Measurements from ENCODE around the gene ABCG5. TPM values are rescaled to one million over a fixed set of nuclear protein-coding genes. Genes with fewer than 3 reads are reported as not detected.
A peak's percentile ranks its signal among the peaks of the same experiment; 100 is the strongest.

Gene ABCG5
- total RNA-seq = not detected
- not detected for polyA plus RNA-seq
- long read RNA-seq, donor 1 = 0 reads
- long read RNA-seq, donor 2 = 0 reads
- long read RNA-seq, donor 3 = 0 reads
- long read RNA-seq, donor 4 = 0 reads

- no peaks in the 10 kb centered on the region for H3K4me1 ChIP-seq (ENCODE audit: control insufficient read depth, insufficient read depth, low read length)
- ATAC-seq (peak in 1 of 2 donors; percentile 36), DNase-seq (no peak)
- H3K4me3 ChIP-seq (ENCODE audit: low read length) = no peak within 1 kb of the TSS
- H3K27me3 ChIP-seq (ENCODE audit: control insufficient read depth, insufficient read depth) = no peaks in the 10 kb centered on the region
- H3K27ac ChIP-seq (ENCODE audit: low read length) = no peak within 1 kb of the TSS
- WGBS = 66% methylated on average over 20 of the region's 20 CpGs
- intact Hi-C loops (cut with DNase I) = no loop called here
- no peaks in the 10 kb centered on the region for H3K9me3 ChIP-seq (ENCODE audit: control insufficient read depth, low read length)
These were observed at the start of gene ABCG5, which contains the start of gene ABCG8 for GRCh38 chr2:43838560-43839267. TSS of gene ABCG5 (minus strand) at chr2:43838839. CDS start at chr2:43838679, 160 bp downstream. TSS of gene ABCG8 (plus strand) at chr2:43838971. CDS start at chr2:43839054, 83 bp downstream.

- H3K4me3 ChIP-seq (ENCODE audit: low read length) = no peak overlapping the region
- no peaks in the 10 kb centered on the region for H3K4me1 ChIP-seq (ENCODE audit: control insufficient read depth, insufficient read depth, low read length)
- no peak overlapping the region for H3K27ac ChIP-seq (ENCODE audit: low read length)
- no peaks in the 10 kb centered on the region for H3K27me3 ChIP-seq (ENCODE audit: control insufficient read depth, insufficient read depth)
- DNase-seq = no peak
- 91% methylated on average over 7 of the region's 7 CpGs for WGBS
- H3K9me3 ChIP-seq (ENCODE audit: control insufficient read depth, low read length) = no peaks in the 10 kb centered on the region
- peak; percentile 18 to 31 for ATAC-seq
- intact Hi-C loops (cut with DNase I) = no loop called here
These were observed 48.5 kb upstream of the ABCG5 start for GRCh38 chr2:43887176-43887575.

DNA sequence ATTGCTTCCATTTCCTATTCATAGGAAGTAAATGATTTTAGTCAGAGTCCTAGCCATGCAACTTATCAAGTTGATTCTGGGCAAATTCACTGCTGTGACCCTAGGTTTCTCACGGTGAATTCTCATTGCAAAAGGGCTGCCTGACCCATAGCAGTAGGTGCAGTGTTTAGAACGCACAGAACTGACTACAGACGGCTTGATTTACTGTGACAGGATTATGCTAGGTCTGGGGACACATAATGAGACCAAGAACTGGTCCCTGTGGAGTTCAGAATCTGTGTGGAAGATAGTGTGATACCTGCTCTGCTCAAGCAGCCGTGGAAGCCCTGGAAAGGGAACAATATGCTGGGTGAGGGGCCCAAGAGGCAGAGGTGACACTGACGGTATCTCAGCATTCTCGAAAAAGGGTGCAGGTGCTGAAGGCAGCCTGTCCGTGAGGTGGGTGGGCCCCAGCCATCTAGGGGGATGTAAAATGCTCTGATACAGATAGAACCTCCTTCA is 46.5 kb upstream of the ABCG5 start:
- Histone ChIP-seq H3K4me3 (ENCODE audit: low read length) (no peak overlapping the region), H3K4me1 (ENCODE audit: control insufficient read depth, insufficient read depth, low read length) (no peaks in the 10 kb centered on the region), H3K27me3 (ENCODE audit: control insufficient read depth, insufficient read depth) (no peaks in the 10 kb centered on the region), H3K9me3 (ENCODE audit: control insufficient read depth, low read length) (no peaks in the 10 kb centered on the region), H3K27ac (ENCODE audit: low read length) (no peak overlapping the region)
- no peak for ATAC-seq
- WGBS = 86% methylated on average over 7 of the region's 7 CpGs
- intact Hi-C loops (cut with DNase I) = no loop called here
- DNase-seq = no peak

- no peaks in the 10 kb centered on the region for H3K4me1 ChIP-seq (ENCODE audit: control insufficient read depth, insufficient read depth, low read length)
- no peaks in the 10 kb centered on the region for H3K9me3 ChIP-seq (ENCODE audit: control insufficient read depth, low read length)
- DNase-seq (no peak), ATAC-seq (no peak)
- intact Hi-C loops (cut with DNase I) = no loop called here
- WGBS = 93% methylated on average over 5 of the region's 5 CpGs
- H3K27me3 ChIP-seq (ENCODE audit: control insufficient read depth, insufficient read depth) = no peaks in the 10 kb centered on the region
- no peak overlapping the region for H3K4me3 ChIP-seq (ENCODE audit: low read length)
- H3K27ac ChIP-seq (ENCODE audit: low read length) = no peak overlapping the region
These were observed 46.0 kb upstream of the ABCG5 start for GRCh38 chr2:43884689-43885088.

GRCh38 chr2:43882312-43882711 is 43.7 kb upstream of the ABCG5 start:
- DNase-seq (no peak), ATAC-seq (no peak)
- intact Hi-C loops (cut with DNase I) = no loop called here
- no peaks in the 10 kb centered on the region for H3K27me3 ChIP-seq (ENCODE audit: control insufficient read depth, insufficient read depth)
- no peaks in the 10 kb centered on the region for H3K9me3 ChIP-seq (ENCODE audit: control insufficient read depth, low read length)
- WGBS = 76% methylated on average over 4 of the region's 4 CpGs
- H3K4me3 ChIP-seq (ENCODE audit: low read length) = no peak overlapping the region
- H3K4me1 ChIP-seq (ENCODE audit: control insufficient read depth, insufficient read depth, low read length) = no peaks in the 10 kb centered on the region
- no peak overlapping the region for H3K27ac ChIP-seq (ENCODE audit: low read length)

- intact Hi-C loops (cut with DNase I) = no loop called here
- H3K4me1 ChIP-seq (ENCODE audit: control insufficient read depth, insufficient read depth, low read length) = no peaks in the 10 kb centered on the region
- H3K27ac ChIP-seq (ENCODE audit: low read length) = no peak overlapping the region
- no peak overlapping the region for H3K4me3 ChIP-seq (ENCODE audit: low read length)
- no peak for ATAC-seq
- no peaks in the 10 kb centered on the region for H3K27me3 ChIP-seq (ENCODE audit: control insufficient read depth, insufficient read depth)
- 86% methylated on average over 5 of the region's 5 CpGs for WGBS
- H3K9me3 ChIP-seq (ENCODE audit: control insufficient read depth, low read length) = no peaks in the 10 kb centered on the region
- DNase-seq = no peak
These were observed 42.3 kb upstream of the ABCG5 start for GRCh38 chr2:43880952-43881351.

GRCh38 chr2:43880471-43880870 is 41.8 kb upstream of the ABCG5 start:
- Histone ChIP-seq H3K9me3 (ENCODE audit: control insufficient read depth, low read length) (no peaks in the 10 kb centered on the region), H3K27ac (ENCODE audit: low read length) (no peak overlapping the region), H3K27me3 (ENCODE audit: control insufficient read depth, insufficient read depth) (no peaks in the 10 kb centered on the region), H3K4me3 (ENCODE audit: low read length) (no peak overlapping the region), H3K4me1 (ENCODE audit: control insufficient read depth, insufficient read depth, low read length) (no peaks in the 10 kb centered on the region)
- ATAC-seq (no peak), DNase-seq (no peak)
- 98% methylated on average over 9 of the region's 9 CpGs for WGBS
- intact Hi-C loops (cut with DNase I) = no loop called here

DNA sequence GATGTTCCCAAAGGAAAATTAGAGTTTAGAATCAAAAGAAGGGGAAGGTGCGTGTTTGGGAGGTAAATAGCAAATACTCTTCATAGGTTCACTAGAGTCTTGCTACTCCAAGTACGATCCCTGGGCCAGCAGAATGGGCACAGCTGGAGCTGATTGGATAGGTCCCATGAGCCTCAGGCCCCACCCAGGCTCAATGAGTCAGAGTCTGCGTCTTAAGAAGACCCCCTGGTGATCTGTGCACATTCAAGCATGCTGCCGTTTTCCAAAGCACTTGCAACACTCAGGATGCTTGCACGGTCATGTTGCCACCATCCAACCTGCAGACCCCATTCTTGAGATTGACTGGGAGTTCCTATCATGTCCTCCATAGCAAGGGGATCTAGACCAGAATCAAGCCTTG is 40.6 kb upstream of the ABCG5 start:
- H3K27me3 ChIP-seq (ENCODE audit: control insufficient read depth, insufficient read depth) = no peaks in the 10 kb centered on the region
- H3K4me3 ChIP-seq (ENCODE audit: low read length) = no peak overlapping the region
- WGBS = 78% methylated on average over 5 of the region's 5 CpGs
- H3K27ac ChIP-seq (ENCODE audit: low read length) = no peak overlapping the region
- DNase-seq (no peak), ATAC-seq (no peak)
- H3K9me3 ChIP-seq (ENCODE audit: control insufficient read depth, low read length) = no peaks in the 10 kb centered on the region
- intact Hi-C loops (cut with DNase I) = no loop called here
- no peaks in the 10 kb centered on the region for H3K4me1 ChIP-seq (ENCODE audit: control insufficient read depth, insufficient read depth, low read length)

DNA sequence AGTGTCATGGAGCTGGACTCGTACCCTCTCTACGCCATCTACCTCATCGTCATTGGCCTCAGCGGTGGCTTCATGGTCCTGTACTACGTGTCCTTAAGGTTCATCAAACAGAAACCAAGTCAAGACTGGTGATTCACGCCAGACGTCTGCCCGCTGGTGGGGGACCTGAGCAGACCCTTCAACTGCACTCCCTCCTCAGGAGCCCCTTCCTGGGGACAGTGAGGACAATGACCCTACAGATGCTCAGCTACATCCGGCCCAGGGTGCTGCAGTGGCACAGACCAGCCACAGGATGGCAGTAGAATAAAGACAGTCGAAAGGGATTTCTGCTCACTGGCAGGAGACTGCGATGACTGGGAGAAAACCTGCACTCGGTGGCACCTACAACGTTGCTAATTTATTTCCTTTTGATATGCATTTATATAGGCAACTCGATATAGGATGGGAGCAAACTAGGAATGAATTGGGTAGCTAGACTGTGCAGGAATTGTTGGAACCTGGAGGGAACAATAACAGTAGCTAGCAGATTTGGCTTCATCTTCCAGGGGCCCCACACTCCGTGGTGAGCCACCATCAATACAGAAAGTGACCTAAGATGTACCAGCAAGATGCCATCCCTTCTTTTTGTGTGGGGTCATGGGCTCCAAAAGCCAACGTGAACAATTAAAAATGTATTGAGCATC is 39.3 kb upstream of the ABCG5 start:
- peak; percentile 52 to 81 (median 70) for DNase-seq
- Histone ChIP-seq H3K9me3 (ENCODE audit: control insufficient read depth, low read length) (no peaks in the 10 kb centered on the region), H3K27ac (ENCODE audit: low read length) (no peak overlapping the region)

GRCh38 chr2:43874776-43875451 is 36.3 kb upstream of the ABCG5 start:
- intact Hi-C loops (cut with DNase I) = no loop called here
- WGBS = 79% methylated on average over 11 of the region's 11 CpGs
- no peaks in the 10 kb centered on the region for H3K4me1 ChIP-seq (ENCODE audit: control insufficient read depth, insufficient read depth, low read length)
- DNase-seq (peak in 1 of 3 donors; percentile 46), ATAC-seq (no peak)
- H3K4me3 ChIP-seq (ENCODE audit: low read length) = no peak overlapping the region
- no peaks in the 10 kb centered on the region for H3K27me3 ChIP-seq (ENCODE audit: control insufficient read depth, insufficient read depth)
- no peaks in the 10 kb centered on the region for H3K9me3 ChIP-seq (ENCODE audit: control insufficient read depth, low read length)
- H3K27ac ChIP-seq (ENCODE audit: low read length) = no peak overlapping the region

More for the DNA sequence above, 39.3 kb upstream of the ABCG5 start:
- 34% methylated on average over 16 of the region's 16 CpGs for WGBS
- Histone ChIP-seq H3K4me3 (ENCODE audit: low read length) (no peak overlapping the region), H3K4me1 (ENCODE audit: control insufficient read depth, insufficient read depth, low read length) (no peaks in the 10 kb centered on the region), H3K27me3 (ENCODE audit: control insufficient read depth, insufficient read depth) (no peaks in the 10 kb centered on the region)
- intact Hi-C loops (cut with DNase I) = no loop called here
- peak; percentile 63 to 66 for ATAC-seq

DNA sequence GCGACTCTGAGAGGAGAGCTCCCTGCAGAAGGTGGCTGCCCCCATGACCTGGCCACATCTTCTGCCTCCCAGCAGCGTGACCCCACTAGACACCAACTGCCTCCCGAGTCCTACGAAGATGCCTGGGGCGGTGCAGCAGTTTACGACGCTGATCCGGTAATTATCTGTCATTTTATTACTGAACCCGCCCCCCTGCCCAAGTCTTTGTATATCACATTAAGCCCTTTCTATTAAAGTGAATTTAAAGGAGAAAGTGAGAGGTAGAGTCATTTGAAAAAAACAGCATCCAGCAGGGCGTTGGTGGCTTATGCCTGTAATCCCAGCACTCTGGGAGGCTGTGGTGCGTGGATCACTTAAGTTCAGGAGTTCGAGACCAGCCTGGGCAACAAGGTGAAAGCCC is 33.5 kb upstream of the ABCG5 start:
- Histone ChIP-seq H3K27ac (ENCODE audit: low read length) (no peak overlapping the region), H3K4me1 (ENCODE audit: control insufficient read depth, insufficient read depth, low read length) (no peaks in the 10 kb centered on the region), H3K9me3 (ENCODE audit: control insufficient read depth, low read length) (no peaks in the 10 kb centered on the region), H3K4me3 (ENCODE audit: low read length) (no peak overlapping the region), H3K27me3 (ENCODE audit: control insufficient read depth, insufficient read depth) (no peaks in the 10 kb centered on the region)
- ATAC-seq = no peak
- WGBS = 86% methylated on average over 12 of the region's 12 CpGs
- intact Hi-C loops (cut with DNase I) = no loop called here
- no peak for DNase-seq

All from right cardiac atrium (tissue), 5 donors.